LNCaP clone FGC (cell line): ENCODE measurements around the gene SDR9C7.
"Not testable (repeated sequence)": the region's sequence is repeated elsewhere in the genome, so short reads cannot be mapped to it uniquely, and the experiment has no call there.

ENCODE experiments used
- DNase-seq: peaks from one replicate; pipeline ENCODE4 v3.0.0-alpha.2; 2011; ENCODE audit warnings: low read depth
- H3K4me3 ChIP-seq: 2 replicates; pipeline ENCODE4 v1.5.1; 2011; ENCODE audit warnings: mild to moderate bottlenecking, low read depth, low read length, control low read depth
- TF ChIP-seq, protein P1 (sequence below): IDR thresholded peaks from 2 replicates; pipeline ENCODE4 v1.5.1; 2012; ENCODE audit warnings: mild to moderate bottlenecking; ENCODE audit not compliant: control insufficient read depth, insufficient read depth; ENCODE audit errors: extremely low read depth

SDR9C7 gene

DNA sequence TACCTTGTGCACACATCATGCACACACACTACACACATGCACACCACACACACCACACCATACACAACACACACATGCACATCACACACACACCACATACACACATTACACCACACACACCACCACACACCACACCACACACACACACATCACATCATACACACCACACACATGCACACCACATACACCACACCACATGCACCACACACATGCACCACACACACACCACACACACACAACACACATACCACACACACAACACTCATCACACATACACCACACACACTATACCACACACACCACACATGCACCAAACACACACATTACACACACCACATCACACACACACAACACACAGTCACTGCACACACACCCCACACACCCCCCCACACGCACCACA lies 38.1 kb downstream of the SDR9C7 start:
- TF ChIP-seq, protein P1, sequence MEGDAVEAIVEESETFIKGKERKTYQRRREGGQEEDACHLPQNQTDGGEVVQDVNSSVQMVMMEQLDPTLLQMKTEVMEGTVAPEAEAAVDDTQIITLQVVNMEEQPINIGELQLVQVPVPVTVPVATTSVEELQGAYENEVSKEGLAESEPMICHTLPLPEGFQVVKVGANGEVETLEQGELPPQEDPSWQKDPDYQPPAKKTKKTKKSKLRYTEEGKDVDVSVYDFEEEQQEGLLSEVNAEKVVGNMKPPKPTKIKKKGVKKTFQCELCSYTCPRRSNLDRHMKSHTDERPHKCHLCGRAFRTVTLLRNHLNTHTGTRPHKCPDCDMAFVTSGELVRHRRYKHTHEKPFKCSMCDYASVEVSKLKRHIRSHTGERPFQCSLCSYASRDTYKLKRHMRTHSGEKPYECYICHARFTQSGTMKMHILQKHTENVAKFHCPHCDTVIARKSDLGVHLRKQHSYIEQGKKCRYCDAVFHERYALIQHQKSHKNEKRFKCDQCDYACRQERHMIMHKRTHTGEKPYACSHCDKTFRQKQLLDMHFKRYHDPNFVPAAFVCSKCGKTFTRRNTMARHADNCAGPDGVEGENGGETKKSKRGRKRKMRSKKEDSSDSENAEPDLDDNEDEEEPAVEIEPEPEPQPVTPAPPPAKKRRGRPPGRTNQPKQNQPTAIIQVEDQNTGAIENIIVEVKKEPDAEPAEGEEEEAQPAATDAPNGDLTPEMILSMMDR: no peak
- H3K4me3 ChIP-seq: no peak overlapping the region
- no peak for DNase-seq

DNA sequence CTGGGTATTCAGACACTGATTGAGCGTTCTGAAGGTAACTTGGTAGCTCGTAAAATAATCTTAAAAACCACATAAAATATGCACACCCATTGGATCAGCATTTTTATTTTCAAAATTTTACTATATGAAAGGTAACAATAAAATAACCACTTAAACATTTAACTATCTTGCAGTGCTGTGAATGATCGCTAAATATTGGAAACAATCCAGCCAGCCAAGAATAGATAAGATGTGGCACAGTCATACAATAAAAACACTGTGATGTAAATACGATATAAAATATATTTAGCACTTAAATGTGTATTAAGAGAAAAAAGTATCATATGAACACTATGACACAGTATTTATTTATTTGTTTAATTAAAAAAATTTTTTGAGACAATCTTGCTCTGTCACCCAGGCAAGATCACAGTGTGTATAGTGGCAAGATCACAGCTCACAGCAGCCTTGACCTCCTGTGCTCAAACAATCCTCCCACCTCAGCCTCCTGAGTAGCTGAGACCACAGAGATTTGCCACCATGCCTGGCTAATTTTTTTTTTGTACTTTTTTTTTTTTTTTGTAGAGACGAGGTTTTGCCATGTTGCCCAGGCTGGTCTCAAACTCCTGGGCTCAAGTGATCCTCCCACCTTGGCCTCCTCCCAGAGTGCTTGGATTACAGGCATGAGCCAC lies 39.4 kb downstream of the SDR9C7 start:
- no peak overlapping the region for H3K4me3 ChIP-seq
- TF ChIP-seq, protein P1: no peak
- peak; percentile 69 for DNase-seq

DNA sequence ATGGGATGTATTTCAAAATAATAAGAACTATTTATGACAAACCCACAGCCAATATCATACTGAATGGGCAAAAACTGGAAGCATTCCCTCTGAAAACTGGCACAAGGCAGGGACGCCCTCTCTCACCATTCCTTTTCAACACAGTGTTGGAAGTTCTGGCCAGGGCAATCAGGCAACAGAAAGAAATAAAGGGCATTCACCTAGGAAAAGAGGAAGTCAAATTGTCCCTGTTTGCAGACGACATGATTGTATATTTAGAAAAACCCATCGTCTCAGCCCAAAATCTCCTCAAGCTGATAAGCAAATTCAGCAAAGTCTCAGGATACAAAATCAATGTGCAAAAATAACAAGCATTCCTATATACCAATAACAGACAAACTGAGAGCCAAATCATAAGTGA lies 42.3 kb downstream of the SDR9C7 start:
- DNase-seq: not testable (repeated sequence)

DNA sequence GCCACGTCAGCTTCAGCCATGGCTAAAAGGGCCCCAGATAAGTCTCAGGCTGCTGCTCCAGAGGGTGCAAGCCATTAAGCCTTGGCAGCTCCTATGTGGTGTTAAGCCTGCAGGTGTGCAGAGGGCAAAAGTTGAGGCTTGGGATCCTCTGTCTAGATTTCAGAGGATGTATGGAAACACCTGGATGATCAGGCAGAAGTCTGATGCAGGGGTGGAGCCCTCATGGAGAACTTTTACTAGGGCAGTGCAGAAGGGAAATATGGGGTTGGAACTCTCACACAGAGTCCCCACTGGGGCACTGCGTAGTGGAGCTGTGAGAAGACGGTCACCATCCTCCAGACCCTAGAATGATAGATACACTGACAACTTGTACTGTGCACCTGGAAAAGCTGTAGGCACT lies 47.9 kb downstream of the SDR9C7 start:
- H3K4me3 ChIP-seq: no peak overlapping the region
- no peak for DNase-seq
- TF ChIP-seq, protein P1: no peak

More for the DNA sequence above, 42.3 kb downstream of the SDR9C7 start:
- not testable (repeated sequence) for H3K4me3 ChIP-seq

DNA sequence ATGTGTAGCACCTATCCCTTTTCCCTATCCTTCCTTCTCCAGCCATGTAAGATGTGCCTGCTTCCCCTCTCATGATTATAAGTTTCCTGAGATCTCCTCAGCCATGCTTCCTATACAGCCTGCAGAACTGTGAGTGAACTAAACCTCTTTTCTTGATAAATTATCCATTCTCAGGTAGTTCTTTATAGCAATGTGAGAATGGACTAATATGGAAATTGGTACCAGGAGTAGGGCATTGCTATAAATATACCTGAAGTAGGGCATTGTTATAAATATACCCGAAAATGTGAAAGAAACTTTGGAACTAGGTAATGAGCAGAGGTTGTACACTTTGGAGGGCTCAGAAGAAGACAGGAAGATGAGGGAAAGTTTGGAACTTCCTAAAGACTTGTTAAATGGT lies 48.9 kb downstream of the SDR9C7 start:
- H3K4me3 ChIP-seq: no peak overlapping the region
- no peak for DNase-seq
- TF ChIP-seq, protein P1: no peak

DNA sequence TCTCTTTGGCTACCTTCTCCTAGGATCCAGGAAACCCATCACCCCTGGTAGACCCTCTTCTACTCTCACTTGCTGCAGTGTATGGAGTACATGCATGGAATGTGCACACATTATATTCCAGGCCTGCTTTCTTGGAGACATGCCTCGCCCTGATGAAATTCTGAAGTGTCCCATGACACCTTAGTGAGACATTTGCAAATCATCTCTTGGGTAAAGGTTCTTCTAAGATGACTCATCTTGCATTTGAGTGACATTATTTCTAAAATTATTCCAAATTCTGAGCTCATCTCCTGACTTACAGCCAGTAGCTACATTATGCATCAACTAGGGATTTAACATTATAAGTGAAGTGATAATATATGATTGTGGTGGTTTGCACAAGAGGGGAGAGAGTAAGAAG lies 49.8 kb downstream of the SDR9C7 start:
- DNase-seq: no peak
- TF ChIP-seq, protein P1: no peak
- no peak overlapping the region for H3K4me3 ChIP-seq

DNA sequence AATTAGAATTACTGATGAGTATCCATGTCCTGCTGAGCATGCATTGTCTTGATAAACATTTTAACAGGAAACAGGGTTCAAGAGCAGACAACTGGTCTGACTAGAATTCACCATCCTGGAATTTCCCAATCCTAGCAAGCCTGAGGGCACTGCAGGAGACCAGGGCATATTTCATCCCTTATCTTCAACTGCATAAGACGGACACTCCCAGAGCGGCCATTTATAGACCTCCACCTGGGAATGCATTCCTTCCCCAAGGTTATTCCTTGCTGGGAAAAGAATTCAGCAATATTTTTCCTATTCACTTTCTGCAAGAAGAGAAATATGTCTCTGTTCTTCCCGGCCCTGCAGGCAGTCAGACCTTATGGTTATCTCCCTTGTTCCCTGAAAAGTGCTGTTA lies 51.8 kb downstream of the SDR9C7 start:
- H3K4me3 ChIP-seq, DNase-seq: not testable (repeated sequence)

DNA sequence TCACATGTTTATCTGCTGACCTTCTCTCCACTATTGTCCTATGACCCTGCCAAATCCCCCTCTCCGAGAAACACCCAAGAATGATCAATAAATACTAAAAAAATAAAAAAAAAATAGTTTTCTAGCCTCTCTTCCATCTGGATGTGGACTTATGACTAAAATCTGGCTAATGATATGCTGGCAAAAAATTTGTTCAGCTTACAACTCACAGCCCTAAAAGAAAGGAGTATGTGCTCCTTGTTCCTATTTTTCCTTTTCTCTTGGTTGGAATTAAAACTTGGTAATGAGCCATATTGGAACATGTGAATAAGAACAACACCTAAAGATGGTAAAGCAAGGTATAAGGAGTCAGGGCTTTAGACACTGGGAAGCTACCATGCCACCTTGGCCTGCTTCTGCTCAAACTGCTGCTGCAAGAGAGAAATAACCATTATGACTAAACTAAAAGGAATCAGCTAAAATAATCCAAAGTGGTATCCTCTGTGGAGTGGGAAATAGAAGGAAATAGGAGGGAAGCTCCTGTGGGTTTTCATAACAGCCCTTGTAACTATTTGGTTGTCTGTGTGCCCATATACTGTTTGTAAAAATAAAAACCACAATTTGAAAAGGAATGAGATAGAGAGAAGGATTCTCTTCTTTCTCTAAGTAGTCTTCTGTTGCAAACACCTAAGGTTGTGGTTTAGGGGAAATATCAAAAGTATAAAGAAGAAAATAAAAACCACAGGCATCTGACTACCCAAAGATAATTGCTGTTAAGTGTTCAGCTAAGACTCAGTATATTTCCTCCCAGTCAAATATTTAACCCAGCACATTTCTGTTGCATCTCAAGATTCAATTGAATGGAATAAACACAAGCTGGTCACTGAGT lies 53.8 kb downstream of the SDR9C7 start:
- no peak for DNase-seq
- H3K4me3 ChIP-seq: no peak overlapping the region
- TF ChIP-seq, protein P1: no peak

DNA sequence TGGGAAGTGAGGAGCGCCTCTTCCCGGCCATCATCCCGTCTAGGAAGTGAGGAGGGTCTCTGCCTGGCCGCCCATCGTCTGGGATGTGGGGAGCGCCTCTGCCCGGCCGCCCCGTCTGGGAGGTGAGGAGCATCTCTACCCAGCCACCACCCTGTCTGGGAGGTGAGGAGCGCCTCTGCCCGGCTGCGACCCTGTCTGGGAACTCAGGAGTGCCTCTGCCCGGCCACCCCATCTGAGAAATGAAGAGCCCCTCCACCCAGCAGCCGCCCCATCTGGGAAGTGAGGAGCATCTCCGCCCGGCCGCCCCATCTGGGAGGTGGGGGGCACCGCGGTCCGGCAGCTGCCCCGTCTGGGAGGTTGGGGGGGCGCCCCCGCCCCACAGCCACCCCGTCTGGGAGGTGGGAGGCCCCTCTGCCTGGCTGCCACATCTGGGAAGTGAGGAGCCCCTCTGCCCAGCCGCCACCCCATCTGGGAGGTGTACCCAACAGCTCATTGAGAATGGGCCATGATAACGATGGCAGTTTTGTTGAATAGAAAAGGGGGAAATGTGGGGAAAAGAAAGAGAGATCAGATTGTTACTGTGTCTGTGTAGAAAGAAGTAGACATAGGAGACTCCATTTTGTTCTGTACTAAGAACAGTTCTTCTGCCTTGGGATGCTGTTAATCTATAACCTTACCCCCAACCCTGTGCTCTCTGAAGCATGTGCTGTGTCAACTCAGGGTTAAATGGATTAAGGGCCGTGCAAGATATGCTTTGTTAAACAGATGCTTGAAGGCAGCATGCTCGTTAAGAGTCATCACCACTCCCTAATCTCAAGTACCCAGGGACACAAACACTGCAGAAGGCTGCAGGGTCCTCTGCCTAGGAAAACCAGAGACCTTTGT lies 54.7 kb downstream of the SDR9C7 start:
- not testable (repeated sequence) for DNase-seq, H3K4me3 ChIP-seq
